Astrocyte of the cerebellum (primary cell): ENCODE data around the gene NMT1.

Experiments
- DNase-seq: peaks from one replicate; pipeline ENCODE4 v3.0.0-alpha.2; 2011; ENCODE audit warnings: low read depth
- H3K4me3 ChIP-seq: 2 replicates; pipeline ENCODE4 v1.5.1; 2011; ENCODE audit warnings: mild to moderate bottlenecking, low read depth, low read length, moderate library complexity
- CTCF ChIP-seq: IDR thresholded peaks from 2 replicates; pipeline ENCODE4 v1.5.1; 2012; ENCODE audit warnings: low read length, low read depth, moderate library complexity, mild to moderate bottlenecking; ENCODE audit errors: missing control alignments
- in situ Hi-C: cut with HindIII; loops from 2 replicates; pipeline ENCODE4 v1.10.0; 2017; ENCODE audit warnings: low sequenced_read_pairs

Gene NMT1

GRCh38 chr17:45018848-45019711 lies 42.0 kb upstream of the NMT1 start:
- H3K4me3 ChIP-seq = peak overlapping the region; percentile 41
- peak; percentile 24 for TF ChIP-seq CTCF
- in situ Hi-C loops = no loop called here
- no peak for DNase-seq

- TF ChIP-seq CTCF = no peak
- in situ Hi-C loops = no loop called here
- H3K4me3 ChIP-seq = no peak overlapping the region
- peak; percentile 24 for DNase-seq
Measured at GRCh38 chr17:45020354-45021138, 40.6 kb upstream of the NMT1 start.

- in situ Hi-C loops = no loop called here
- peak overlapping the region; percentile 24 for H3K4me3 ChIP-seq
- no peak for DNase-seq
- TF ChIP-seq CTCF = peak; percentile 61
Measured at GRCh38 chr17:45021607-45022287, 39.4 kb upstream of the NMT1 start.

- DNase-seq = no peak
- in situ Hi-C loops = no loop called here
- no peak for TF ChIP-seq CTCF
- no peak overlapping the region for H3K4me3 ChIP-seq
Measured at GRCh38 chr17:45022288-45022648, 38.8 kb upstream of the NMT1 start.

GRCh38 chr17:45022655-45023339 lies 38.3 kb upstream of the NMT1 start:
- in situ Hi-C loops = no loop called here
- no peak for DNase-seq
- H3K4me3 ChIP-seq = no peak overlapping the region
- TF ChIP-seq CTCF = no peak

- no peak overlapping the region for H3K4me3 ChIP-seq
- DNase-seq = no peak
- in situ Hi-C loops = no loop called here
- TF ChIP-seq CTCF = no peak
Measured at GRCh38 chr17:45029096-45029495, 32.0 kb upstream of the NMT1 start.
